HepG2 (cell line): Measurements from ENCODE around the gene TARDBP. TPM values are rescaled to one million over a fixed set of nuclear protein-coding genes. Genes with fewer than 3 reads are reported as not detected.

ENCODE experiments used
- ATAC-seq: fragments of 200-7000 bp; cut with Tn5 transposase; 3 replicates; pipeline ENCODE4 v1.9.1; 2020; ENCODE audit warnings: mild to moderate bottlenecking, moderate library complexity
- BruUV-seq: library from RNA; stranded (reverse); fragments of 400-500 nt; replicated peaks from 2 replicates; lab custom pipeline; 2021; lab: Mats Ljungman, UMichigan
- CTCF ChIA-PET: fragments of 300-600 bp; formaldehyde crosslinking; extraction: SDS; loops from one replicate; lab custom pipeline; 2021; ENCODE audit warnings: low total read pairs, inconsistent platforms, low intra/inter-chr PET ratio; lab: Yijun Ruan, JAX
- POLR2A ChIA-PET: fragments of 350-600 bp; sonication (Branson Sonifier 250); formaldehyde crosslinking; loops from one replicate; lab custom pipeline; 2020; ENCODE audit warnings: antibody characterized with exemption, inconsistent platforms; lab: Yijun Ruan, JAX
- DNase-seq: peaks from one replicate; pipeline ENCODE4 v3.0.0-alpha.2; 2015; ENCODE audit warnings: low spot score
- FAIRE-seq: peaks from 3 replicates; lab custom pipeline; 2011; peaks lifted over from hg19 to GRCh38; lab: Jason Lieb, UNC
- H2AFZ ChIP-seq: one replicate; pipeline ENCODE4 v1.6.1; 2011; ENCODE audit warnings: low read length, inconsistent platforms
- H3K27ac ChIP-seq: fragments of 300-600 bp; 3 replicates; pipeline ENCODE4 v1.8.0; 2011; ENCODE audit warnings: mixed run types, mild to moderate bottlenecking, mixed read lengths, low read length, inconsistent platforms; ENCODE audit not compliant: insufficient read depth; ENCODE audit errors: extremely low read length
- H3K27me3 ChIP-seq, 2 experiments: fragments of 200-600 bp in 1 of 2; 2 replicates in 1 of 2; 3 replicates in 1 of 2; pipeline versions ENCODE4 v1.6.0 to v1.8.0; 2011; ENCODE audit warnings: low read length in 2 of 2, mild to moderate bottlenecking in 2 of 2, moderate library complexity in 2 of 2, inconsistent platforms in 1 of 2; ENCODE audit not compliant: insufficient read depth in 2 of 2, control insufficient read depth in 1 of 2
- H3K36me3 ChIP-seq, 2 experiments: fragments of 200-600 bp in 1 of 2; replicated peaks in 1 of 2; 2 replicates in 1 of 2; 3 replicates in 1 of 2; pipeline versions ENCODE4 v1.5.1 to v1.8.0; 2011; ENCODE audit warnings: low read length in 2 of 2, inconsistent platforms in 1 of 2; ENCODE audit not compliant: insufficient read depth in 2 of 2, control insufficient read depth in 1 of 2
- H3K4me1 ChIP-seq: 2 replicates; pipeline ENCODE4 v1.5.1; 2012; ENCODE audit warnings: low read length, inconsistent platforms; ENCODE audit not compliant: insufficient read depth
- H3K4me2 ChIP-seq: 2 replicates; pipeline ENCODE4 v1.6.0; 2011; ENCODE audit warnings: low read depth, low read length, inconsistent platforms
- H3K4me3 ChIP-seq, 3 experiments: fragments of 200-600 bp in 1 of 3; sonication (generic), shearing (Covaris generic) in 1 of 3; replicated peaks in 1 of 3; 2 replicates each; pipeline ENCODE4 v1.5.1; 2011 to 2016; ENCODE audit warnings: low read length in 3 of 3, inconsistent platforms in 2 of 3, low read depth in 2 of 3, mild to moderate bottlenecking in 2 of 3, control low read depth in 1 of 3, mixed read lengths in 1 of 3; ENCODE audit not compliant: insufficient read depth in 1 of 3
- H3K79me2 ChIP-seq: one replicate; pipeline ENCODE4 v1.6.1; 2011; ENCODE audit warnings: low read length, inconsistent platforms; ENCODE audit not compliant: insufficient read depth
- H3K9ac ChIP-seq: 2 replicates; pipeline ENCODE4 v1.6.0; 2011; ENCODE audit warnings: mild to moderate bottlenecking, low read depth, low read length, inconsistent platforms; ENCODE audit not compliant: insufficient read depth
- H3K9me3 ChIP-seq: 2 replicates; pipeline ENCODE4 v1.5.1; 2012; ENCODE audit warnings: mild to moderate bottlenecking, low read length
- H4K20me1 ChIP-seq: 2 replicates; pipeline ENCODE4 v1.6.0; 2011; ENCODE audit warnings: inconsistent platforms, mild to moderate bottlenecking, low read length, moderate library complexity; ENCODE audit not compliant: insufficient read depth
- FOXJ3 ChIP-seq: sonication (generic); formaldehyde crosslinking; IDR thresholded peaks from 2 replicates; pipeline ENCODE4 v1.4.0; 2020; ENCODE audit warnings: missing genetic modification reagents, mild to moderate bottlenecking, borderline replicate concordance
- NRL ChIP-seq: sonication (generic); formaldehyde crosslinking; IDR thresholded peaks from 2 replicates; pipeline ENCODE4 v1.5.0; 2020; ENCODE audit warnings: missing genetic modification reagents, mild to moderate bottlenecking, moderate library complexity, borderline replicate concordance
- RARA ChIP-seq: IDR thresholded peaks from 2 replicates; pipeline ENCODE4 v1.6.1; 2016; ENCODE audit warnings: missing genetic modification reagents, missing compliant biosample characterization
- RFX1 ChIP-seq: fragments of 450-650 bp; IDR thresholded peaks from 2 replicates; pipeline ENCODE4 v1.6.1; 2017
- RXRB ChIP-seq: IDR thresholded peaks from 2 replicates; pipeline ENCODE4 v1.6.1; 2016; ENCODE audit warnings: borderline replicate concordance, missing genetic modification reagents, missing compliant biosample characterization
- SAP130 ChIP-seq: IDR thresholded peaks from 2 replicates; pipeline ENCODE4 v1.6.1; 2016; ENCODE audit warnings: low read depth
- SIN3A ChIP-seq: IDR thresholded peaks from 2 replicates; pipeline ENCODE4 v1.6.1; 2011; ENCODE audit warnings: low read depth, mild to moderate bottlenecking, control low read depth, low read length, borderline replicate concordance
- SOX13 ChIP-seq, 3 experiments: fragments of 450-650 bp in 1 of 3; sonication (generic) in 1 of 3; formaldehyde crosslinking in 1 of 3; IDR thresholded peaks in 2 of 3; conservative IDR thresholded peaks in 1 of 3; 2 replicates each; pipeline versions ENCODE4 v1.5.0 to v1.6.1; 2016 to 2020; ENCODE audit warnings: antibody characterized with exemption in 1 of 3, mild to moderate bottlenecking in 1 of 3, missing compliant biosample characterization in 1 of 3, missing genetic modification reagents in 1 of 3, moderate library complexity in 1 of 3
- ZNF331 ChIP-seq: sonication (generic); formaldehyde crosslinking; IDR thresholded peaks from 2 replicates; pipeline ENCODE4 v1.4.0; 2020; ENCODE audit warnings: missing genetic modification reagents
- ZNF430 ChIP-seq: sonication (generic); formaldehyde crosslinking; IDR thresholded peaks from 2 replicates; pipeline ENCODE4 v1.9.0; 2021; ENCODE audit warnings: mild to moderate bottlenecking, missing genetic modification reagents
- ZSCAN29 ChIP-seq: sonication (generic); formaldehyde crosslinking; conservative IDR thresholded peaks from 2 replicates; pipeline ENCODE4 v1.4.0; 2020; ENCODE audit warnings: mild to moderate bottlenecking, missing genetic modification reagents
- WGBS: methylation state at CpG from one replicate; pipeline ENCODE4 v1.1.6; 2017; ENCODE audit warnings: low lambda C conversion rate; 5-methylcytosine and 5-hydroxymethylcytosine counted together
- in situ Hi-C: cut with HindIII; loops from 2 replicates; pipeline ENCODE4 v1.10.0; 2017; ENCODE audit warnings: low pct_unique_long_range_greater_than_20kb; ENCODE audit not compliant: extremely low pct_ligation_motif_present
- intact Hi-C: fragments of 100-400 bp; cut with micrococcal nuclease; formaldehyde crosslinking; loops from one replicate; pipeline ENCODE4 v1.10.0; 2022; ENCODE audit not compliant: unreplicated experiment
- polyA plus RNA-seq, 8 experiments: library from polyadenylated mRNA; depleted of rRNA in 3 of 8; stranded (reverse) in 7 of 8; unstranded in 1 of 8; fragments of >200 nt; fragmentation: Illumina TruSeq in 4 of 8; extraction: Trizol in 4 of 8; gene quantifications; 2 replicates each; pipeline versions ENCODE4 v1.2.1 to v1.2.3, GENCODE V29; 2011 to 2016; ENCODE audit warnings: low read depth in 4 of 8, missing spikeins in 1 of 8, mixed read lengths in 1 of 8; ENCODE audit not compliant: insufficient read depth in 1 of 8
- total RNA-seq, 5 experiments: library from RNA; depleted of rRNA; stranded (reverse); fragments of >200 nt; fragmentation: Illumina TruSeq; extraction: Trizol; gene quantifications; 2 replicates each; pipeline ENCODE4 v1.2.3, GENCODE V29; 2016; ENCODE audit warnings: low read depth in 1 of 5
- TF ChIP-seq, protein P1 (sequence below): sonication (generic); formaldehyde crosslinking; IDR thresholded peaks from 2 replicates; pipeline ENCODE4 v1.4.0; 2020; ENCODE audit warnings: mild to moderate bottlenecking, missing genetic modification reagents
- TF ChIP-seq, protein P2 (sequence below): IDR thresholded peaks from 2 replicates; pipeline ENCODE4 v1.6.1; 2018; ENCODE audit warnings: missing genetic modification reagents, mild to moderate bottlenecking, missing compliant biosample characterization
- TF ChIP-seq, protein P3 (sequence below): fragments of 450-650 bp; IDR thresholded peaks from 2 replicates; pipeline ENCODE4 v1.6.1; 2016
- TF ChIP-seq, protein P4 (sequence below): IDR thresholded peaks from 2 replicates; pipeline ENCODE4 v1.4.0; 2020; ENCODE audit warnings: mild to moderate bottlenecking, missing genetic modification reagents

TARDBP gene
- total and polyA plus RNA-seq, 2 of the 13 experiments (the other 11 are each of a cell fraction or from before 2014, with no cell fraction given) = 62.4 to 93.0 TPM

DNA sequence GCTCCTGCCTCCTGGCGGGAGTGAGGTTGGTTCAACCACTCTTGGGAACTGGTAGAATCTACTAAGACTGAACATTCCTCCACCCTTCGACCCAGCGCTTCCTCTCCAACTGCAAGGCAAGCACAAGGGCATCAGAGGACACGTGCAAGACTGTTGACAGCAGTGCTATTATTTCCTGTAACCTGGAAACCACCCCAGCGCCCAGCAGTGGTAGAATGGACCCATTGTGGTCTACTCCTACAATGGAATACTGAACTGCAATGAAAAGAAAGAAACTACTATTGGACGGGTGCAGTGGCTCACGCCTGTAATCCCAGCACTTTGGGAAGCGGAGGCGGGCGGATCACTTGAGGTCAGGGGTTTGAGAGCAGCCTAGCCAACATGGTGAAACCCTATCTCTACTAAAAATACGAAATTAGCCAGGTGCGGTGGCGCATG lies 33.0 kb upstream of the TARDBP start:
- Histone ChIP-seq H4K20me1 (no peaks in the 10 kb centered on the region), H3K4me3 (peak overlapping the region in 2 of 3 experiments; percentile 34 to 67; a peak in 3 of 6 replicates), H3K9me3 (no peaks in the 10 kb centered on the region), H3K9ac (peak overlapping the region; percentile 53; the same call in 1 of the 2 replicates), H2AFZ (no peak overlapping the region), H3K79me2 (no peaks in the 10 kb centered on the region), H3K27ac (peak overlapping the region; percentile 65), H3K27me3 (peaks cover 0 to 5% of the 10 kb centered on the region in 2 experiments; a peak in 1 of 5 replicates), H3K4me2 (peak overlapping the region; percentile 94), H3K4me1 (peaks cover 68% of the 10 kb centered on the region), H3K36me3 (no peaks in the 10 kb centered on the region)
- in situ Hi-C loops = no loop called here
- peak; percentile 79 for ATAC-seq
- WGBS = 2% methylated on average over 13 of the region's 13 CpGs
- DNase-seq = peak; percentile 85
- CTCF ChIA-PET = no interaction called here
- FAIRE-seq = peak; percentile 75
- TSS peak; percentile 91 for BruUV-seq
- intact Hi-C loops = no loop called here
- POLR2A ChIA-PET = no interaction called here
- 0 out of 2 replicates have a peak, but pooled peaks have one; percentile 33 for TF ChIP-seq ZNF331 (CRISPR knock-in tag)
- TF ChIP-seq FOXJ3 (CRISPR knock-in tag) = peak; percentile 60; the same call in 1 of the 2 replicates
- peak; percentile 63 for TF ChIP-seq SAP130 (CRISPR knock-in tag)
- TF ChIP-seq RXRB (CRISPR knock-in tag) = peak; percentile 67
- 0 out of 2 replicates have a peak, but pooled peaks have one; percentile 33 for TF ChIP-seq SOX13 (IDR thresholded peaks at IDR 0.05)
- TF ChIP-seq SOX13 (CRISPR knock-in tag; conservative IDR thresholded peaks at IDR 0.05 in 1 of 2, IDR thresholded peaks at IDR 0.05 in 1 of 2) = peak in 1 of 2 experiments; percentile 85; a peak in 2 of 4 replicates
- TF ChIP-seq, protein P1, sequence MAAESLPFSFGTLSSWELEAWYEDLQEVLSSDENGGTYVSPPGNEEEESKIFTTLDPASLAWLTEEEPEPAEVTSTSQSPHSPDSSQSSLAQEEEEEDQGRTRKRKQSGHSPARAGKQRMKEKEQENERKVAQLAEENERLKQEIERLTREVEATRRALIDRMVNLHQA = no peak
- 0 out of 2 replicates have a peak, but pooled peaks have one; percentile 27 for TF ChIP-seq ZSCAN29 (CRISPR knock-in tag)
- 0 out of 2 replicates have a peak, but pooled peaks have one; percentile 30 for TF ChIP-seq NRL (CRISPR knock-in tag)
- TF ChIP-seq SIN3A = peak; percentile 61; the same call in 1 of the 2 replicates
- peak; percentile 42; the same call in 1 of the 2 replicates for TF ChIP-seq RFX1
- TF ChIP-seq, protein P2, sequence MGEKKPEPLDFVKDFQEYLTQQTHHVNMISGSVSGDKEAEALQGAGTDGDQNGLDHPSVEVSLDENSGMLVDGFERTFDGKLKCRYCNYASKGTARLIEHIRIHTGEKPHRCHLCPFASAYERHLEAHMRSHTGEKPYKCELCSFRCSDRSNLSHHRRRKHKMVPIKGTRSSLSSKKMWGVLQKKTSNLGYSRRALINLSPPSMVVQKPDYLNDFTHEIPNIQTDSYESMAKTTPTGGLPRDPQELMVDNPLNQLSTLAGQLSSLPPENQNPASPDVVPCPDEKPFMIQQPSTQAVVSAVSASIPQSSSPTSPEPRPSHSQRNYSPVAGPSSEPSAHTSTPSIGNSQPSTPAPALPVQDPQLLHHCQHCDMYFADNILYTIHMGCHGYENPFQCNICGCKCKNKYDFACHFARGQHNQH (CRISPR knock-in tag) = peak; percentile 22; the same call in 1 of the 2 replicates
- TF ChIP-seq, protein P3, sequence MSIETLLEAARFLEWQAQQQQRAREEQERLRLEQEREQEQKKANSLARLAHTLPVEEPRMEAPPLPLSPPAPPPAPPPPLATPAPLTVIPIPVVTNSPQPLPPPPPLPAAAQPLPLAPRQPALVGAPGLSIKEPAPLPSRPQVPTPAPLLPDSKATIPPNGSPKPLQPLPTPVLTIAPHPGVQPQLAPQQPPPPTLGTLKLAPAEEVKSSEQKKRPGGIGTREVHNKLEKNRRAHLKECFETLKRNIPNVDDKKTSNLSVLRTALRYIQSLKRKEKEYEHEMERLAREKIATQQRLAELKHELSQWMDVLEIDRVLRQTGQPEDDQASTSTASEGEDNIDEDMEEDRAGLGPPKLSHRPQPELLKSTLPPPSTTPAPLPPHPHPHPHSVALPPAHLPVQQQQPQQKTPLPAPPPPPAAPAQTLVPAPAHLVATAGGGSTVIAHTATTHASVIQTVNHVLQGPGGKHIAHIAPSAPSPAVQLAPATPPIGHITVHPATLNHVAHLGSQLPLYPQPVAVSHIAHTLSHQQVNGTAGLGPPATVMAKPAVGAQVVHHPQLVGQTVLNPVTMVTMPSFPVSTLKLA = peak; percentile 64
- 0 out of 2 replicates have a peak, but pooled peaks have one; percentile 40 for TF ChIP-seq ZNF430
- peak; percentile 35; the same call in 1 of the 2 replicates for TF ChIP-seq RARA (CRISPR knock-in tag)
- TF ChIP-seq, protein P4, sequence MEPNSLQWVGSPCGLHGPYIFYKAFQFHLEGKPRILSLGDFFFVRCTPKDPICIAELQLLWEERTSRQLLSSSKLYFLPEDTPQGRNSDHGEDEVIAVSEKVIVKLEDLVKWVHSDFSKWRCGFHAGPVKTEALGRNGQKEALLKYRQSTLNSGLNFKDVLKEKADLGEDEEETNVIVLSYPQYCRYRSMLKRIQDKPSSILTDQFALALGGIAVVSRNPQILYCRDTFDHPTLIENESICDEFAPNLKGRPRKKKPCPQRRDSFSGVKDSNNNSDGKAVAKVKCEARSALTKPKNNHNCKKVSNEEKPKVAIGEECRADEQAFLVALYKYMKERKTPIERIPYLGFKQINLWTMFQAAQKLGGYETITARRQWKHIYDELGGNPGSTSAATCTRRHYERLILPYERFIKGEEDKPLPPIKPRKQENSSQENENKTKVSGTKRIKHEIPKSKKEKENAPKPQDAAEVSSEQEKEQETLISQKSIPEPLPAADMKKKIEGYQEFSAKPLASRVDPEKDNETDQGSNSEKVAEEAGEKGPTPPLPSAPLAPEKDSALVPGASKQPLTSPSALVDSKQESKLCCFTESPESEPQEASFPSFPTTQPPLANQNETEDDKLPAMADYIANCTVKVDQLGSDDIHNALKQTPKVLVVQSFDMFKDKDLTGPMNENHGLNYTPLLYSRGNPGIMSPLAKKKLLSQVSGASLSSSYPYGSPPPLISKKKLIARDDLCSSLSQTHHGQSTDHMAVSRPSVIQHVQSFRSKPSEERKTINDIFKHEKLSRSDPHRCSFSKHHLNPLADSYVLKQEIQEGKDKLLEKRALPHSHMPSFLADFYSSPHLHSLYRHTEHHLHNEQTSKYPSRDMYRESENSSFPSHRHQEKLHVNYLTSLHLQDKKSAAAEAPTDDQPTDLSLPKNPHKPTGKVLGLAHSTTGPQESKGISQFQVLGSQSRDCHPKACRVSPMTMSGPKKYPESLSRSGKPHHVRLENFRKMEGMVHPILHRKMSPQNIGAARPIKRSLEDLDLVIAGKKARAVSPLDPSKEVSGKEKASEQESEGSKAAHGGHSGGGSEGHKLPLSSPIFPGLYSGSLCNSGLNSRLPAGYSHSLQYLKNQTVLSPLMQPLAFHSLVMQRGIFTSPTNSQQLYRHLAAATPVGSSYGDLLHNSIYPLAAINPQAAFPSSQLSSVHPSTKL (CRISPR knock-in tag) = peak; percentile 48
